Nephron progenitor cell (in vitro differentiated cells): Measurements from ENCODE around the gene DENND1B.
A peak's percentile ranks its signal among the peaks of the same experiment; 100 is the strongest.

ENCODE experiments used
- DNase-seq: peaks from one replicate; pipeline ENCODE4 v3.0.0; 2021
- H3K27ac Mint-ChIP-seq: 2 replicates; pipeline ENCODE4 v1.8.0; 2021; ENCODE audit warnings: mild to moderate bottlenecking, moderate library complexity, mixed read lengths
- H3K27me3 Mint-ChIP-seq: 2 replicates; pipeline ENCODE4 v1.8.0; 2021; ENCODE audit warnings: mild to moderate bottlenecking, low read depth, mixed read lengths; ENCODE audit not compliant: poor library complexity
- H3K36me3 Mint-ChIP-seq: 2 replicates; pipeline ENCODE4 v1.8.0; 2021; ENCODE audit warnings: low read depth, mixed read lengths
- H3K4me1 Mint-ChIP-seq: 2 replicates; pipeline ENCODE4 v1.8.0; 2021; ENCODE audit warnings: mixed read lengths
- H3K4me3 Mint-ChIP-seq: 2 replicates; pipeline ENCODE4 v1.8.0; 2021; ENCODE audit warnings: mild to moderate bottlenecking, moderate library complexity, mixed read lengths
- H3K9me3 Mint-ChIP-seq: 2 replicates; pipeline ENCODE4 v1.8.0; 2021; ENCODE audit warnings: mild to moderate bottlenecking, moderate library complexity, mixed read lengths
- CTCF ChIP-seq: fragments of 200-600 bp; sonication (generic); IDR thresholded peaks from 2 replicates; pipeline ENCODE4 v1.5.0; 2021; ENCODE audit warnings: antibody characterized with exemption

Gene DENND1B

GRCh38 chr1:197677313-197677712 lies 98.0 kb downstream of the DENND1B start:
- H3K36me3 Mint-ChIP-seq, result no peaks in the 10 kb centered on the region
- H3K27ac Mint-ChIP-seq, result no peak overlapping the region
- no peaks in the 10 kb centered on the region for H3K9me3 Mint-ChIP-seq
- H3K4me3 Mint-ChIP-seq, result no peak overlapping the region
- peaks cover 12% of the 10 kb centered on the region for H3K4me1 Mint-ChIP-seq
- no peak for TF ChIP-seq CTCF
- no peak for DNase-seq
- H3K27me3 Mint-ChIP-seq, result no peaks in the 10 kb centered on the region

- H3K27ac Mint-ChIP-seq, result no peak overlapping the region
- no peak for TF ChIP-seq CTCF
- H3K9me3 Mint-ChIP-seq, result no peaks in the 10 kb centered on the region
- H3K27me3 Mint-ChIP-seq, result no peaks in the 10 kb centered on the region
- no peak overlapping the region for H3K4me3 Mint-ChIP-seq
- no peaks in the 10 kb centered on the region for H3K36me3 Mint-ChIP-seq
- peaks cover 12% of the 10 kb centered on the region for H3K4me1 Mint-ChIP-seq
- DNase-seq, result peak; percentile 2
These were observed 99.6 kb downstream of the DENND1B start for GRCh38 chr1:197675583-197676208.

- H3K4me1 Mint-ChIP-seq, result peaks cover 12% of the 10 kb centered on the region
These were observed 101.0 kb downstream of the DENND1B start for GRCh38 chr1:197674286-197674685.

GRCh38 chr1:197673292-197673691 lies 102.0 kb downstream of the DENND1B start:
- no peaks in the 10 kb centered on the region for H3K9me3 Mint-ChIP-seq
- no peak overlapping the region for H3K4me3 Mint-ChIP-seq
- no peaks in the 10 kb centered on the region for H3K27me3 Mint-ChIP-seq
- TF ChIP-seq CTCF, result no peak
- DNase-seq, result no peak
- H3K4me1 Mint-ChIP-seq, result peaks cover 12% of the 10 kb centered on the region
- H3K36me3 Mint-ChIP-seq, result no peaks in the 10 kb centered on the region
- no peak overlapping the region for H3K27ac Mint-ChIP-seq

More at GRCh38 chr1:197674286-197674685, 101.0 kb downstream of the DENND1B start:
- no peak overlapping the region for H3K4me3 Mint-ChIP-seq
- TF ChIP-seq CTCF, result no peak
- H3K36me3 Mint-ChIP-seq, result no peaks in the 10 kb centered on the region
- H3K27me3 Mint-ChIP-seq, result no peaks in the 10 kb centered on the region
- DNase-seq, result peak; percentile 2
- no peak overlapping the region for H3K27ac Mint-ChIP-seq
- H3K9me3 Mint-ChIP-seq, result no peaks in the 10 kb centered on the region

- no peak overlapping the region for H3K27ac Mint-ChIP-seq
- H3K9me3 Mint-ChIP-seq, result no peaks in the 10 kb centered on the region
- DNase-seq, result no peak
These were observed 102.9 kb downstream of the DENND1B start for GRCh38 chr1:197672347-197672746.

More at GRCh38 chr1:197672347-197672746, 102.9 kb downstream of the DENND1B start:
- TF ChIP-seq CTCF, result no peak
- no peak overlapping the region for H3K4me3 Mint-ChIP-seq
- peaks cover 12% of the 10 kb centered on the region for H3K4me1 Mint-ChIP-seq
- H3K27me3 Mint-ChIP-seq, result no peaks in the 10 kb centered on the region
- no peaks in the 10 kb centered on the region for H3K36me3 Mint-ChIP-seq
